HG03066 (cell line): ENCODE measurements around the gene SETD2.

ENCODE experiments used
- ATAC-seq: cut with Tn5 transposase; IDR thresholded peaks from one replicate; pipeline ENCODE4 v1.9.1; 2021; ENCODE audit warnings: low read depth; ENCODE audit not compliant: unreplicated experiment

The SETD2 gene

DNA sequence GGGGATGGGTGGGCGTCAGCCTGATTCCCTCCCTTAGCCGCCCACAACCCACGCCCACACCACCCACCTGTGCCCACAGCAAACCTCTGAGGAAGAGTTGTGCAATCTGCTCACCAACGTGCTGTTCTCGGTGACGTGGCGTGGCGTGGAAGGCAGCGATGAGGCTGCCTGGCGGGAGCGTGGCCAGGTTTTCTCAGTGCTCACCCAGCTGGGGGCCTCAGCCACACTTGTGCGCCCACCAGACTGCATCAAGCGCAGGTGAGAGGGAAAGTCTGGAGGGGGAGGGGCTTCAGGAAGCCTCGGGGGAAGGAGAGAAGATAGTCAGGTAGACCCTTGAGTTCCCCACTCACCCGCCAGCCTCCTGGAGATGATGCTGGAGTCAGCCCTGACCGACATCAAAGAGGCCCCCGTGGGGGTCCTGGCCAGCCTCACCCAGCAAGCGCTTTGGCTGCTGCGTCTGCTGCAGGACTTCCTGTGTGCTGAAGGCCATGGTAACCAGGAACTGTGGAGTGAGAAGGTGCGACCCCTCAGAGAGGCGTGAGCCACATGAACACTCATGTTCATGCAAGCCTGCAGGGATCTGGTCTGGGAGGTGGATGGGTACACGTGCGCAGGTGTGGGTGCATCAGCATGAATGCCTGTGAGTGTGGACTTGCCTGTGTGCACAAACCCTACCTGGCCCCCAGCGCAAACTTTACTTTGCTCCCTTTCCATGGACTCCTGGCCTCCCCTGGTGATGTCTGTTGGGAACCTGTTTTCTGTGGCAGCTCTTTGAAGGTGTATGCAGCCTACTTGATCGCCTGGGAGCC, 162.8 kb downstream of the SETD2 start:
- ATAC-seq: no peak

DNA sequence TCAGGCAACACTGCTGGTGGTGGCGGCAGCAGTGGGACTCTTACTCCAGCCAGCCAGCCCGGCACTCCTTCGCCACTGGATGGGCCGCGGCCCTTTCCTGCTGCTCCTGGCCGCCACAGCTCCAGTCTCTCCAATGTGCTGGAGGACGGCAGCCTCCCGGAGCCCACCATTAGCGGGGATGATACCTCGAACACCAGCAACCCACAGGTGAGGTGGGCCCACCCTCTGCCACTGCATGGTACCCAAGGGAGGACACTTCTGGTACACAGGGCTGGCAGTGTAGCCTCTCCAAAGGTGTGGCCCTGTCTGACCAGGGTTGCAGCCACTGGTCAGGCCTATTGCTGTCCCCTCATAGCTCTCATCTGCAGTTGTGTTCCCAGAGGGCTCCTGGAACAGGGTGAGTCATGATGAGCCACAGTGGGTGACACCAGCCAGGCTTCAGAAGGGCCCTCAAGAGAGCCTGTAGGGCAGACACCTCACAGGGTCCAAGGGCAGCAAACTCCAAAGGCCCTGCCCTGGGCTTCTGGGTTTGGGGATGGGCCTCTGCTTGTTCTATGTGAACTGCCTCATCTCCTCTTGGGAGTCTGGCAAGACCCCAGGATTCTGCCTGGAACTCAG, 163.6 kb downstream of the SETD2 start:
- ATAC-seq: no peak

DNA sequence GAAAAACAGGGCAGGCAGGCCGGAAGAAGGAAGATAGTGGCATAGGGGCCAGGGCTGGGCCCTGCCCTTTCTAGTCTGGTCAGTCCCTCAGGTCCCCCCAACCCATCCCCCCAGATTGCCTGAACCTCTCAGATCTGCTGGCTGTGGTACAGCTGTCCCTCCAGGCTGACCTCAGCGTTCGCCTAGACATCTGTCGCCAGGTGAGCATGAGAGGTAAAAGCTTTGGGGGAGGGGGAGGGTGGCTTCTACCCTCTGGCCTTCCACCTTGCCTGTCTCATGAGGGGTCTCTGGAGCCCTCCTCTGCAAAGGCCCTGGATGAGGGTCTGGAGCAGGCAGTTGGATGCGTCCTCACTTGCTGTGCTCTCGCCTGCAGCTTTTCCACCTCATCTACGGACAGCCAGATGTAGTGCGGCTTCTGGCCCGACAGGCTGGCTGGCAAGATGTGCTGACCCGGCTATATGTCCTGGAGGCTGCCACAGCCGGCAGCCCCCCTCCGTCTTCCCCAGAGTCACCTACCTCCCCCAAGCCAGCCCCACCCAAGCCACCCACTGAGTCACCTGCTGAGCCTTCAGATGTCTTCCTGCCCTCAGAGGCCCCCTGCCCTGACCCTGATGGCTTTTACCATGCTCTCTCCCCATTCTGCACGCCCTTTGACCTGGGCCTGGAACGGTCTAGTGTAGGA, 164.3 kb downstream of the SETD2 start:
- no peak for ATAC-seq

DNA sequence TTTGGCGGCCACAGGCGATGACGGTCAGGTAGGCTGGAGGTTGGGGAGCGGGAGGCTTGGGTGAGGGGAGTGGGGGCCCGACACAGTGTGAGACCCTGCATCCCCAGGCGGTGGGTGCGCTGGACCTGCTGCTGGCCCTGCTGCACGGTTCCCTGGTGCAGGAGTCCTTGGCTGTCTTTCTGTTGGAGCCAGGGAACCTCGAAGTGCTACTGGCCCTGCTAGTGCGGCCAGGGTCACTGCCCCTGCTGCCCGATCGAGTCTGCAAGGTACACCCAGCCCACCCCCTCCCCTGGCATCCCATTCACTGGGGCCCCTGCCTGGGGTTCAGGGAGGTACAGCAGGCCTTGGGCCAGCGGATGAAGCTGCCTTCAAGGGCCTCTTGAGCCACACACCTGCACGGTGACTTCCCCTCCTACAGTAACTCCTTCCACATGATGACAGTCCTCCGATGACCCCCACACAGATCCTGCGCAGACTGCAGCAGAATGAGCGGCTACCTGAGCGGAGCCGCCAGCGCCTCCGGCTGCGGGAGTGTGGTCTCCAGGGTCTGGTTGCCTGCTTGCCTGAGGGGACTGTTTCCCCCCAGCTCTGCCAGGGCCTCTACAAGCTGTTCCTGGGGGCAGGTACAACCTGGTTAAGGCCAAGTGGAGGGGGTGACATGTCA, 164.9 kb downstream of the SETD2 start:
- ATAC-seq: no peak

DNA sequence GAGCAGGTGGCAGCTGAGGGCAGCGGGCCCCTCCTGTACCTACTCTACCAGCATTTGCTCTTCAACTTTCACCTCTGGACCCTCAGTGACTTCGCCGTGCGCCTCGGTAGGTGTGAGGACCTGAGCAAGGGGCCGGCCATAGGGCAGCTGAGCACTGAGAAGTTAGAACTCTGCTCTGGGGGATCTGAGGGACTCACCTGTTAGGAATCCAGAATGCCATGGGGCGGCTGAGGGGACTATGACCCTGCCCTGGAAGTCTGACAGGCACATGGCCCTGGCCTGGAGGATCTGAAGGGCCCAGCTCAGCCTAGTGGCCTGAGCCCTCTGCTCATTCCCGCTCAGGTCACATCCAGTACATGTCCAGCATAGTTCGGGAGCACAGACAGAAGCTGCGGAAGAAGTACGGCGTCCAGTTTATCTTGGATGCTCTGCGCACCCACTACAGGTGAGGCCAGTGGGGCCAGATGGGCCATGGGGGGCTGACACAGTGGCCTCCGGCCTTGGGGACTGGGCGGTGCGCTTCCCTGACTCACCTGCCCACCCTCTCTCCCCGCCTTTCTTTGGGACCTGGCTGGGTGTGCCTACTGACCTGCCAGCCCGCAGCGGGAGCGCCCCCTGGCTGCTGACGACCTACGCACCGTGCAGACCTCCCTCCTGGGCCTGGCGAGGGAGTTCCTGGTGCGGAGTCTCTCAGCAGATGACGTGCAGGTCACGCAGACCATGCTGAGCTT, 165.6 kb downstream of the SETD2 start:
- no peak for ATAC-seq

DNA sequence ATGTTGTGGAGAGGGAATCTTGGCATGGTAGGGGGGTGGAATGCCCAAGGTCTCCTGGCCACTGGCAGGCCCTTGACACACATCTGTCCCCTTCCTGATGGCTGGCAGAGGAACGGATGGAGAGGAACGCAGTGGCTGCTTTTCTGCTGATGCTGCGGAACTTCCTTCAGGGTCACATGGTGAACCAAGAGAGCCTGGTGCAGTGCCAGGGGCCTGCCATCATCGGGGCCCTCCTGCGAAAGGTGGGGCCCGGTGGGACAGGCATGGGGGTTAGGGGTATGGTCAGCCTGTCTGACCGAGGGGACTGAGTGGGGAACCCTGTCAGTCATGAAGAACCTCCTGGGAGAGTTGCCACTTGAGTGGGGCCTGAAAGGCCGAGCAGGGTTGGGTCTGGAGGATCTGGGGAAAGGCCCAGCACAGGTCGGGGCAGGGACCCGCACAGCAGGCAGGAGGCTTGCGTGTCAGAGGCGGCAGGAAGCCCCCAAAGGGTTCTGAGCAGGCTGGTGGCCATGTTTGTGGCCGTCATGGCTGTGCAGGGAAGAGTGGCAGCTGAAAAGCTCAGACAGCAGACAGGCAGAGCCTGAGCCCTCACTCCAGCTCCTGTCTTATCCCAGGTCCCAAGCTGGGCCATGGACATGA, 166.3 kb downstream of the SETD2 start:
- no peak for ATAC-seq

DNA sequence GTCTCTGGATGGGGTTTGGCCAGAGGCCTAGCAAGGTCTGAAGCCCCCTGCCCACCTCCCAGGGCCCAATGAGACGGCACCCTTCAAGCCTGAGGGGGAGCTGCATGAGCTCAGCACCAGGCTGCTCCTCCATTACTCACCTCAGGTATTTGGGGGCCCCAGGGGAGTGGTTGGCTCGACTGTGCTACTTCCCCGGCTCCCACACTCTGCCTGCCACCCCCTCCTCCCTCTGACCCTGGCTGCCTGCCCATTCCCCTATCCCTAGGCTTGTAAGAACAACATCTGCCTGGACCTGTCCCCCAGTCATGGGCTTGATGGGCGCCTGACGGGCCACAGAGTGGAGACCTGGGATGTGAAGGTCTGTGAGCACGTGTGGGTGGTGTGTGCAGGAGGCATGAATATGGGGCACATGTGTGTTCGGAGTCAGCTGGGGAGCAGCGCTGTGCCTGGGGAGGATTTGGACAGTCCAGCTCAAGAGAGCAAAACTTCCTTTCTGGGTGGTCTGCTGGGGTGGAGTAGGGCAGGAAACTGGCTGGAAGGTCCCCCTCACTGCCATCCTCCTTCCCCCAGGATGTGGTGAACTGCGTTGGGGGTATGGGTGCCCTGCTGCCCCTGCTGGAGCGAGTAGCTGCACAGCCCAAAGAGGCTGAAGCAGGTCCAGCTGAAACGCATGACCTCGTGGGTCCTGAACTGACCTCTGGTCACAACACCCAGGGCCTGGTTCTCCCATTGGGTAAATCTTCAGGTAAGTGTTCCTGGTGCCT, 167.0 kb downstream of the SETD2 start:
- ATAC-seq: no peak

DNA sequence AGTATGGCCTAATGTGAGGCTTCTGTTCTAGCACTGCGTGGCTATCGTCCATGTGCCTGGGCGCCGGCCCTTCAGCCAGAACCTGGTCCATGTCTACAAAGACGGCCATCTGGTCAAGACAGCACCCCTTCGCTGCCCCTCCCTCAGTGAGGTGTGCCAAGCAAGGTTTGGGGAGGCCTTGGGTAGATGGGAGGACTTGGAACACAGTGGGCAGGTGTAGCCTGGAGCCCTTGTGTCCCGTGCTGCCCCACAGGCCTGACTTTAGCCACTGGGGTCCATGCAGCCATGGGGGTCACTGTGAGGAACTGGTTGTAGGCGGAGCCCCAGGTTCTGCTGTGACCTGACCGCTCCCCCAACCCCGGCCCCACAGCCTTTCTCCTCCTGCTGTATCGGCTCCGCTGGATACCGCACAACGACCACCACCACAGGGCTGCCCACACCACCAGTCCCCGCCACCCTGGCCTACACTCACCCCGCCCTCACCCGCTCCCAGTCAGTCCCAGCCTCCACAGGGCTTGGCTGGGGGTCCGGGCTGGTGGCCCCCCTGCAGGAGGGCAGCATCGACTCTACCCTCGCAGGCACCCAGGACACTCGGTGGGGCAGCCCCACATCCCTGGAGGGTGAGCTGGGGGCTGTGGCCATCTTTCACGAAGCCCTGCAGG, 167.9 kb downstream of the SETD2 start:
- no peak for ATAC-seq

DNA sequence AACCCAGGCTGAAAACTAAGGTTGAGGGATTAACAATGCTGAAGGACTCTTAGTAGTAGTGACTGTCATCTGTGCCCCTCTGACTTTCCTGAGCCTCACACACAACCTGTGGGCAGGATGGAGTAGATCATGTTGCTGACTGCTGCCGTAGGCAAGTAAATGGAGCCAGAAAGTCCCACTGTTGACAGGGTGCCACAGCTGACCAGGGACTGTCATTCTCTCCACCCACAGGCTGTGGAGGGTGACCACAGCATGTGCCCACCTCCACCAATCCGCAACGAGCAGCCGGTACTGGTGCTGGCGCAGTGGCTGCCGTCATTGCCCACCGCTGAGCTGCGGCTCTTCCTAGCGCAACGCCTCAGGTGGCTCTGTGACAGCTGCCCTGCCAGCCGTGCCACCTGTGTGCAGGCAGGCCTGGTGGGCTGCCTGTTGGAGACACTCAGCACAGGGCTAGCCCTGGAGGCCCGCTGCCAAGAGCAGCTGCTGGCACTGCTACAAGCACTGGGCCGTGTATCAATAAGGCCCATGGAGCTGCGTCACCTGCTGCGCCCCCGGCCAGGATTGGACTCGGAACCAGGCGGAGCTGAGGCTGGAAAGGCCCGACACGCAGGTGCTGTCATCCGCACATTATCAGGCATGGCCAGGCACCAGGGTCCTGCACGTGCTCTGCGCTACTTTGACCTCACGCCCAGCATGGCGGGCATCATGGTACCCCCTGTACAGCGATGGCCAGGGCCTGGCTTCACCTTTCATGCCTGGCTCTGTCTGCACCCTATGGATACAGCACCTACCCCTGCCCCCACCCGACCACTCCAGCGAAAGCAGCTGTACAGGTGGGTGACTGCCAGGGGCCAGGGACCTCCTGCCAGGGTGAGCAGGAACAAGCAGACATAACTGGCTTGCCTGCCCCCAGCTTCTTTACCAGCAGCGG, 168.8 kb downstream of the SETD2 start:
- no peak for ATAC-seq

DNA sequence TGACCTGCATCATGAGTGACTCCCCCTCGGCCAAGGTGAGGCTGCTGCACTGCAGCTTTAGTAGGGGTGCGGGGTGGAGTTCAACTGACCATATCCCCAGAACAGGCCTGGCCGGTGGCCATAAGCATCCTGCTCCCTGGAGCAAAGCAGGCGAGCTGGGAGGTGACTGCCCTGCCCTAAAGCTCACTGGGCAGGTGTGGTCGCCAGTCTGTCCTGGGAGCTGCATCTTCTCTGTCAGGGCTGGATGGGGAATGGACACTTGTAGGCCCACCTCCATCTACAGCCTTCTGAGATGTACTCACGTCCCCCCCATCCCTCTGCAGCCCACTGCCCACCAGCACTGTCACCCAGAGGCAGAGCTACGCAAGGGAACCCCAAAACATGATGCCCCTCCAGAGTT, 169.9 kb downstream of the SETD2 start:
- ATAC-seq: no peak

DNA sequence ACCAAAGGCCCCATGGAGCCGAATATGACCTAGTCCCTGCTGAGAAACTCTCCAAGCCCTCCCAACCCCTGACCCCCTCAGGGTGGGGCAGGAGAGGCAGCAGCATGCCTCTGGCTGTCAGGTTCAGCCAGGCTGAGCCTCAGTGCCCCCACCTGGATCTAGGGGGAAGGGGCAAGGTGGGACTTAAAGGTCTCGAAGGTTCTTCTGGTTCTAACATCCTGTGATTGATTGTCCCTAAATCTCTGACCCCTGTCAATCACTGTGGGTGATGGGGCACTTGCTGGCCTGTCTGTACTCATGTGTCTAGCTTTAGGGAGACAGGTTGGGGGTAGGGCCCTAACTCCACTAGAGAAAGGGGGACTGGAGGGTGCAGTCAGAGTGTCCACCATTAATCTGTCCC, 170.6 kb downstream of the SETD2 start:
- ATAC-seq: no peak

DNA sequence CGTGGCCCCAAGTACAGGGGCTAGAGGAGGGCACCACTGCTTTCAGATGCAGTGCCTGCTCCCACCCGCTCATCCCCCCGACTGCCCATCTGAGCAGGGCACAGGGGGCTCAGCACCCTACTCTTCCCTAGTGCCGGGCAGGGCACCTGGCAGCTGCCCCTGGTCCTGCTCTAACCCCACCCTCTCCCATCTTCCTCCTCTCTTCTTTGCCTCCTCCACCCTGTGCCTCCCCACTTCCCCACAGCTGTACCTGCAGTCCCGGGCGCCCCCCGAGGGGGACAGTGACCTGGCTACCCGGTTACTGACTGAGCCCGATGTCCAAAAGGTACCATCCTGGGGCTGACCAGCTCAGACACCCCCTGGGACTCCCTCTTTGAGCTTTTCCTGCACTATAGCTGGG, 171.7 kb downstream of the SETD2 start:
- no peak for ATAC-seq

DNA sequence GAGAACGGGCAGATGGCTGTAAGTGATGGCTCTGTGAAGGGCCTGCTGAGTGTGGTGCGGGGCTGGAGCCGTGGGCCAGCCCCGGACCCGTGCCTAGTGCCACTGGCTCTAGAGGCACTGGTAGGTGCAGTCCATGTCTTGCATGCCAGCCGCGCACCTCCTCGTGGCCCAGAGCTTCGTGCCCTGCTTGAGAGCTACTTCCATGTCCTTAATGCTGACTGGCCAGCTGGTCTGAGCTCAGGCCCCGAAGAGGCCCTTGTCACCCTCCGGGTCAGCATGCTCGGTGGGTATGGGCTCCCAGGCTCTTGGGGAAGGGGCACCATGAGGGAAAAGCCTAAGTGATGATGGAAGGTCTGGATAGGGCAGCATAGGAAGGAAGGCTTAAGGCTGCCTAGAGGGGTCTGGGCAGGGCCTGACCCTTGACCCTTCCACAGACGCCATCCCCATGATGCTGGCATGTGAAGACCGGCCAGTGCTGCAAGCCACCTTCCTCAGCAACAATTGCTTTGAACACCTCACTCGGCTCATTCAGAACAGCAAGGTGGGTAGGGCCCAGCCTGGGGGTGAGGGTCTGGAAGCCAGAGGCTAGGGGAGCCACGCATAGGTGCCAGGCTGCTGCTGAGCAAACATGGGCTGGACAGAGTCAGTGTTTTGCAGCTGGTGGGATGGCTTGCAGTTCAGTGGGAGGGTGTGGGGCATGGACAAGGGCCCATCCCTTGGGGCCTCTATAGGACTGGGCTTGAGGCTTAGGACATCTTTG, 172.3 kb downstream of the SETD2 start:
- no peak for ATAC-seq

DNA sequence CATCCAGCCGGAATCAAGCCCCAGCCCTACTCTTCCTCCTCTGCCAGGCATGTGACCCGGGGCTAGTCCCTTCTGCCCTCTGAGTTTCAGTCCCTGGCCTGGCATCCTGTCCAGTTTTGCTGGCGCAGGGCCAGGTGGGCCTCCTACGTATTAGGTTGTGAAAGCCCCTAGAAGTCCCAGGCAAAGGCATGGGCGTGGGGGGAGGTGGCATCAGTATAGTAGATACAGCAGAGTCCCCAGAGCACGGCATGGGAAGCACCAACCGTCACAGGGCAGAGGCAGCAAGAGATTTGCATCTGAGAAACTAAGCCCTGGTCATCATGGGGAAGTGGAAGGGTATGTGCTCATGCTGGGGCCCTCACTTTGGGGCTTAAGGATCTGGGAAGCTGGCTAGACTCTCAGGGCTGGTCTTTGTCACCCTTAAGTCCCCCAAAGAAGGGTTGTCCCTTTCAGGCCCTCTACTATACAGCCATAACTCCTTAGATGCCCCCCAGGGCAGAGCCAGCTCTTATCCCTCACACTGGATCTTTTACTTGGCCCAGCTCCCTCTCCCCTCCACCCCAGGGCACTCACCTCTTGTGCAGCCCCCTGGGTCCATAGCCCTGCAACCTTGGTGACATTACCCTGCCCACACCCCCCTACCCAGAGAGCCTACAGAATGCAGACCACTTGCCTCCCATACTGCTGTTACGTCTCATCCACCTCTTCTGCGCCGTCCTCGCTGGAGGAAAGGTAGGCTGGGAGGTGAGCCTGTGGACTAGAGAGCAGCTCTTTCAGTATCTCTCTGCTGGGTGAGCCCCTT, 173.1 kb downstream of the SETD2 start:
- ATAC-seq: no peak

DNA sequence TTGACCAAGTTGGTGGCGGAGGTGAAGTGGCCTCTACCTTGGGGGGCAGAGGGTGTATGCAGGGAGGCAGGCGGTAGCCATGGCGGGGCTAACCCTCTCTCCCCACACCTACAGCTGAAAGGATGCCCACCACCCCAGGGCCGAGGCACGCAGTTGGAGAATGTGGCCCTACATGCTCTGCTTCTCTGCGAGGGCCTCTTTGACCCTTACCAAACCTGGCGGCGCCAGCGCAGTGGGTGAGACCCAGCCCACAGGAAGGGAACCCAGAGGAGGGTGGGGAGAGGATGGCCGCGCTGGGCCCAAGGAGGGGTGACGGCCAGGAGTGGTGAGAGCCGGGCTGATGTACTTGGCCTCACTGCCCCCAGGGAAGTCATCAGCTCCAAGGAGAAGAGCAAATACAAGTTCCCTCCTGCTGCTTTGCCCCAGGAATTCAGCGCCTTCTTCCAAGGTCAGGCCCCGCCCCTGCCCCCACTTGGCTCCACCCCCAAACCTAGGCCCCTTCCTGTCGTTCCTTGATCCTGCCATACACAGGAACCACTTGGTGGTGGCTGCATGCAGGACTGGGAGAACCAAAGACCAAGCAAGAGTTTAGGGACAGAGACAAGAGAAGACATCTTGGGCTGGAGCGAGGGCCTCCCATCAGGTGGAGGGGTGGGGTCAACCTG, 174.6 kb downstream of the SETD2 start:
- no peak for ATAC-seq

DNA sequence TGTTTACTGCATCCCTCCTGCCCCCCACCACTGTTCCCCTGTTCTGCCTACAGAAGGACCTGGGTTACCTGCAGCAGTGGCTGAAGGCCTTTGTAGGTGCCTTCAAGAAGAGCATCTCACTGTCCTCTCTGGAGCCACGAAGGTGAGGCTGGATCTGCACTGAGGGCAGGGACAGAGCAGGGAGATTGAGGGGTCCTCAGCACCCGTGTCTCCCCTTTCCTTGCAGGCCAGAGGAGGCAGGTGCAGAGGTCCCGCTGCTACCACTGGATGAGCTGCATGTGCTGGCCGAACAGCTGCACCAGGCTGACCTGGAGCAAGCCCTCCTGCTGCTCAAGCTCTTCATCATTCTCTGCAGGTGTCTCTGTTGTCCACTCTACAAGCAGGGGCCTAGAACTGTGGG, 175.3 kb downstream of the SETD2 start:
- no peak for ATAC-seq
